SH-SY5Y (cell line): Measurements from ENCODE around the gene XG.

Source experiments
- GATA2 ChIP-seq: IDR thresholded peaks from 2 replicates; pipeline ENCODE4 v1.6.1; 2011; ENCODE audit warnings: mild to moderate bottlenecking, low read depth, low read length
- GATA3 ChIP-seq: IDR thresholded peaks from 2 replicates; pipeline ENCODE4 v1.6.1; 2011; ENCODE audit warnings: low read depth, mild to moderate bottlenecking, low read length, moderate library complexity

- no peak for TF ChIP-seq GATA2
- TF ChIP-seq GATA3, result no peak
Measured at GRCh38 chrX:2828344-2828958, 76.6 kb downstream of the XG start, which contains the start of gene GYG2.
